GM18873 (cell line): ENCODE results near the gene ZMYND19.
"Not testable (repeated sequence)": the region's sequence is repeated elsewhere in the genome, so short reads cannot be mapped to it uniquely, and the experiment has no call there.

Experiments
- ATAC-seq: cut with Tn5 transposase; IDR thresholded peaks from one replicate; pipeline ENCODE4 v1.9.1; 2021; ENCODE audit warnings: mild to moderate bottlenecking, moderate library complexity, moderate number of reproducible peaks; ENCODE audit not compliant: unreplicated experiment, low FRiP score

The ZMYND19 gene

DNA sequence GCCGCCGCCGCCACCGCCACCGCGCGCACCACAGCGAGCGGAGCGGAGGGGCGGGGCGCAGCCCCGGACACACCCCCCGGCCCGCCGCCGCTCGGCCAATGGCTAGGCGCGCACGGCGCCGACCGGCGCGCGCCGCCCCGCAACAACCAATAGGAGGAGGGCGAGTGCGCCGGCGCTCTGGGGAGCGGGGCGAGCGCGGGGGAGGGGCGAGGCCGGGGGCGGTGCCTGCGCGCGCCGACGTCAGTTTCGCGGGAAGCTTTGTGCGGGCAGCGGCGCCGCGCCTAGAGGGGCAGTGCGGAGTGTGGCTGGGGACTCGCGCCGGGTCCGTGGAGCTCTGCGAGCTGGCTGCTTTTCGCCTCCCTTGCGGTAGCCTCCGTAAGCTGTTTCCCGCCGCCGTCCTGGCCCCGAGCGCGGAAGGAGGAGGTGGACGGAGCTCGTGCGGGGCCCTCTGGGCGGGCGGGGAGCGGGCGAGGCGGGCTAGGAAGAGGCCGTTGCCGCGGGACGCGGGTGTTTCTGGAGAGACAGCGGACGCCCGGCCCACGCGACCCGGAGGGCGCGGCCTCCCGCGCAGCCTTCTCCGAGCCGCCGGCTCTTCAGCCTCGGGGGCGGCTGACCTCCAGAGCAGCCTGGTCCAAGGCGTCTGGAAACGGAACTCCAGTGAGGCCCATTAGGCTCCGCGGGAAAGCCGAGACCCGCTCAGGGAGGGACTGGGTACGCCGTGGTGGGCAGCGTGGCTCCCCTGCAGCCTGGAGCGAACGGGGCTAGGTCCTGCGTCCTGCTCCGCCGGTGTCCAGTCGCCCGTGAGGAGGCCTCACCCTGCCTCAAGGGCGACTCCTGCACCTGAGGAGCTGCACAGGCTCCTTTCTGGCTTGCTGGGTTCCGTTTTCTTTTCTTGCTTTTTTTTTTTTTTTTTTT lies at the start of gene ZMYND19:
Gene ZMYND19, minus strand, starts transcription at position 44 of the 915 bp plus-strand sequence. CDS start 249 bp downstream, outside the sequence.
- peak; percentile 57 for ATAC-seq

GRCh38 chr9:137639303-137640051 lies 49.2 kb upstream of the ZMYND19 start:
- no peak for ATAC-seq

GRCh38 chr9:137638680-137639079 lies 48.4 kb upstream of the ZMYND19 start:
- ATAC-seq: no peak

- no peak for ATAC-seq
These were observed 43.7 kb upstream of the ZMYND19 start for GRCh38 chr9:137634016-137634415.

DNA sequence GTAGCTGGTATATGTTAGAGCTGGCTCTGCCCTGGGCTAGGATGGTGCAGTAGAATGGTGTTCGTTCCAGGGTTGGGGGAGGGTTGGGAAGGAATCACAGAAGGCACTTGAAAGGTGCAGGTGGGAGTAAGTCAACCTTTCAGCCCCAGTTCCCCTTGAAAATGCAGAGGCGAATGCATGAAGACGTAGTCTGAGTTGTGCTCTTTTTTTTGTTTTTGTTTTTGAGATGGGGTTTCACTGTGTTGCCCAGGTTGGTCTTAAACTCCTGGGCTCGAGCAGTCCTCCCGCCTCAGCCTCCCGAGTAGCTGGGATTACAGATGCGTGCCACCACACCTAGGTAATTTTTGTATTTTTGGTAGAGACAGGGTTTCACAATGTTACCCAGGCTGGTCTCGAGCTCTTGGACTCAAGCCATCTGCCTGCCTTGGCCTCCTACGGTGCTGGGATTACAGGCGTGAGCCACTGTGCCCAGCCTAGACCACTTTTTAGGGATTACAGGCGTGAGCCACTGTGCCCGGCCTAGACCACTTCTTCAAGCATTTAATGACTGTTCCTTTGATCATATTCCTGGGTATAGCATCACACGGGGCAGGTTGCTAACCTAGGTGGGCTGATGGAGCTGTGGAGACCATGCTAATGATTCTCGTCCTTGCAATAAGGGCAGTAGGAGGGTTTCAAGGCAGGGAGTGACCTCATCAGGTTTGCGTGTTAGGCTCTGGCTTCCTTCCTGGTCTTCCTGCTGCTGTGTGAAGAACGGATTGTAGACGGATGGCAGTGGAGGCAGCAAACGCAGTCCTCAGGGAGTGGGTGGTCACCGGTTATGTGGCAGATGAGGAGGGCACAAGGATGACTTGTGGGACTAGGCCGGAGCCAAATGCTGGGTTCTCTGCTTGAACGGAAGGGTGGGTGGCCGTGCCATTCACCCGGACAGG lies 42.2 kb upstream of the ZMYND19 start:
- ATAC-seq: no peak

- ATAC-seq: no peak
These were observed 41.3 kb upstream of the ZMYND19 start for GRCh38 chr9:137631345-137632229.

GRCh38 chr9:137630679-137631078 lies 40.4 kb upstream of the ZMYND19 start:
- no peak for ATAC-seq

DNA sequence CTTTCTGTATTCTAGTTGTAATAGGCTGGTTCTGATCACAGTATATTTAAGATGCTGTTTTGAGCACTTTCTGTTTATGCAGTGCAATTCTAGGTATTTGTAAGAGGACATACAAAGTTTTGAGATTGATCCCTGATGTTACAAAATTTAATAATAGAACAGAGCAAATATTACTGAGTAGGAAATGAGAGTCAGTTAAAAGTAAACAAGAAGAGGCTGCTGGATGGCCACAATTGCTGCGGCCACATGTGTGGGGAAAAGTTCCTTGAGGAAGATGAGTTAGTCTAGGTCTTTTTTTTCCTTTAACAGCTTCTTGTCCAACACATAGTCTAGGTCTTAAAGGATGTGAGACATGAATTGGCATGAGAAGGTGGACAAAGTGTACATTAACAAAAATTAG lies 39.8 kb upstream of the ZMYND19 start:
- ATAC-seq: no peak

DNA sequence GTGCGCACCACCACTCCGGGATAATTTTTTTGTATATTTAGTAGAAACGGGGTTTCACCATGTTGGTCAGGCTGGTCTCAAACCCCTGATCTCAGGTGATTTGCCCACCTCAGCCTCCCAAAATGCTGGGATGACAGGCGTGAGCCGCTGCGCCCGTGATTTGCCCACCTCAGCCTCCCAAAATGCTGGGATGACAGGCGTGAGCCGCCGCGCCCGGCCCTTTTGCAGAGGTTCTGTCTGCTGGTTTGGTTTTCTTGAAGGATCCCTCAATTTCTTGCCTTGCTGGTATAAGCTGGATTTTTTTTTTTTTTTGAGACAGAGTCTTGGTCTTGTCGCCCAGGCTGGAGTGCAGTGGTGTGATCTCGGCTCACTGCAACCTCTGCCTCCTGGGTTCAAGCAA lies 37.1 kb upstream of the ZMYND19 start:
- ATAC-seq: not testable (repeated sequence)

DNA sequence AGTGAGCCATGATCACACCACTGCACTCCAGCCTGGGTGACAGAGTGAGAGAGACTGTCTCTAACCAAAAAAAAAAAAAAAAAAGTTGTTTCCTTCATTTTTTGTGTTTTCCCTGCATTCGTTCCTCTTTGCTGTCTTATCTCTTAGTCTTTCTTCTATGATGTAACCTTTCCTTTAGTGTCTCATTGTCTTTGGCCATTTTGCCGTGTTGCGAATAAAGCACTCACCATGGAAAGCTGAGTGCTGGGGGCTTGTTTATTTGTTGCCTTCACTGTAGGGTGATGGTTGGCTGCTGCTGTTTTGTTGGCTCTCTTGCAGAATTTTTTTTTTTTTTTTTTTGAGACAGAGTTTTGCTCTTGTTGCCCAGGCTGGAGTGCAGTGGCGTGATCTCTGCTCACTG lies 36.2 kb upstream of the ZMYND19 start:
- no peak for ATAC-seq

DNA sequence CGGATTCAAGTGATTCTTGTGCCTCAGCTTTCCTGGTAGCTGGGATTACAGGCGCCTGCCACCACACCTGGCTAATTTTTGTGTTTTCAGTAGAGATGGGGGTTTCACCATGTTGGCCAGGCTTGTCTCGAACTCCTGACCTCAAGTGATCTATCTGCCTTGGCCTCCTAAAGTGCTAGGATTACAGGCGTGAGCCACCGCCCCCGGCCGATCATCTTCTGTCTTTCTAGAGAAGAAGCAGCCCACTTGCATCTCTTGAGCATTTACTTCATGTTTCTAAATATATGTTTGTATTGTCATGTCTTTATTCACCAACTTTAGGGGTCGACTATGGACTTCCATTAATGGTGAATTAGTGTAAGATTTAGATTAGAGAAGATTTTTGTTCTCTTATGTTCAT lies 31.9 kb upstream of the ZMYND19 start:
- not testable (repeated sequence) for ATAC-seq

DNA sequence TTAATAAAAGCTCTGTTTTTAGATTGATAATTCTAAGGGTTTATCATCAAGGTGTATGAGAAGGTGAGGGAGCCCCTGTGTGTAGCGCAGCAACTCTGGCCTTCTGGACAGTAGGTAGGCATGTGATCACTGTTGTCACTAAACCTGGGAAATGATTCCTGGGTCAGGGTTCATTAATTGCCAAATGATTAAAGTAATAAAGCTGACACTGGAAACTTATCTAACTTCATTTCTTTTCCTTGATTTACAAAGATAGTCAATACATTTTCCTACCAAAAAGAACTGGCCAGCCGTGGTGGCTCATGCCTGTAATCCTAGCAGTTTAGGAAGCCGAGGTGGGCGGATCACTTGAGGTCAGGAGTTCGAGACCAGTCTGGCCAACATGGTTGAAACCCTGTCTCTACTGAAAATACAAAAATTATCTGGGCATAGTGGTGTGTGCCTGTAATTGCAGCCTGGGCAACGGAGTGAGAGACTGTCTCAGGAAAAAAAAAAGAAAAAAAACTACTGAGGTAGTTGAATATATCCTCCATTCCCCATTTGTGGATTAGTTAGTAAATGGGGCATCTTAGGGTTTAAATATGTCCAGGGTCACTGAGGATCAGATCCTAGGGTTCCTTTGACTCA lies 30.9 kb upstream of the ZMYND19 start:
- ATAC-seq: no peak

DNA sequence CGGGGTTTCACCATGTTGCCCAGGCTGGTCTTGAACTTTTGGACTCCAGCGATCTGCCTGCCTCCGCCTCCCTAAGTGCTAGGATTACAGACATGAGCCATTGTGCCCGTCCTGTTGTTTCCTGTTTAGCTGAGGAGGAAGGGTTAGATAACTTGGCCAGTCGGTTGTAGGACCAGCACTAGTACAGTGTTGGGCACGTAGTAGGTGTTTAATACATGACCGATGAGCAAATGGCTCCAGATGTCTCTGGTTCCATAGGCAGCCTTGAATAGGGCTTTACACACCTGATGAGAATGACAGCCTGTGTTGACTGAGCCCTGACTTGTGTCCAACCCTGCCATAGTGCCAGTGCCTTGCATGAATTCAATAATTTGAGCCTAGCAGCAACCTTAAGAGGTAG lies 30.3 kb upstream of the ZMYND19 start:
- ATAC-seq: no peak

- ATAC-seq: no peak
These were observed 29.7 kb upstream of the ZMYND19 start for GRCh38 chr9:137620048-137620405.

DNA sequence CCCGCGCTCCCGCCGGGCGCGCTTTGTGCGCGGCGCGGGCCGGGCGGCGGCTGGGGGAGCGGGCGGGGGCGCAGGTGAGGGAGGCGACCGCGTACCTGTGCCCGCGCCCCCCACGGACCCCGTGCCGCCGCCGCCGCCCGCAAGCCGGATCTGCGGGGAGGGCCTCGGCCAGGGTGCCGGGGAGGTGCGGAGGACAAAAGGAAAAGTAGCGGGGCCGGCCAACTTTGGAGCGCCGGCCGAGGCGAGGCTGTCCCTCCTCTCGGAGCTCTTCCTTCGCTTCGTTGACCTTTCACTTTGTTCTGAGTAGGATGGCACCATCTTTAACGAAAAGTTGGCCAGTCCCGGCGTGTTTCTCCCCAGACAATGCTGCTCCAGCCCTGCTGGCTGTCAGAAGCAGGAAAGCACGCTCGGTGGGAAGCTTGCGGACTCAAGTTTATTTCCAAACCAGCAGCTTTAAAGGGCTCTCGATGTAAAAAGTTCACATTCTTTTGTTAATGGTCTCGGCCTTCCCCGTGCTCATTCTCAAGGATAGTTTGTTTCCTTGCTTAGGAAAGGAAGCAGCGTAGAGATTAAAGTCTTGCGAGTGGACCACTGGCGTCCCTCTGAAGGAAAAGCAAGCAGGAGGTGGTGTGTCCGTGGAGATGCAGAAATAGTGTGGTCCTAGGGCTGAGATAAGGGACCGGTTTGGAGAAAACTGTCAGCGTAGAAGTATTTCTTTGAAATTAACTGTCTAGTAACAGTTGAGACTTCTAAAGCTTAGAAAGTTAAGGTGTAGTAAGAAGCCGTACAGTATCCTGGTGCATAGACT lies 29.1 kb upstream of the ZMYND19 start:
- ATAC-seq: no peak

- peak; percentile 37 for ATAC-seq
These were observed 28.1 kb upstream of the ZMYND19 start, which contains the start of gene EHMT1 for GRCh38 chr9:137618105-137619067. Gene EHMT1, plus strand, starts transcription at chr9:137619005. Its CDS starts 24 bp downstream, at chr9:137619029.

DNA sequence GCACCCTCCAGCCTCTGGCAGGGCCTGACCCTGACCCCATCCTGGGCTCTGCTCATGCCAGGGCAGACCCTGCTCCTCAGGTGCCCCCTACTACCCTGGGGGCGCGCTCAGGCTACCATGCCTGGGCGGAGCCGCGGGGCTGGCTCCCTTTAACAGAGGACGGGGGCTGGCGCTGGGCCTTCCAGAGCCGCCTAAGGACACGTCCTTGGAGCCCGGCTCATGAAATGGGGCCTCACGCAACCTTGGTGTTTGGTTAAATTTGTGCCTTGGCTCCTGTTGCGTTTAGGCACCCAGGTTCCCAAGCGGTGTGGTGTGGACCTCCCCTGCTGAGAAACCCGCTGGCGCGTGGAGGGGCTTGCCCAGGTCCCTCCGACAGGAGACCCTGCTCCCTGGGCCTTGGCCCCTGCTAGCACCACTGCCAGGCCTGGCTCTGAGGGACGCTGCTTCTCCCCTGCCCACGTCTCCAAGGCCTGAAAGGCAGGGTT lies 25.1 kb upstream of the ZMYND19 start:
- ATAC-seq: no peak
